DOHH2 (cell line): ENCODE results near the gene GRB2.

Experiments
- H3F3A ChIP-seq: fragments of 200-600 bp; sonication (generic), shearing (Covaris generic); 2 replicates; pipeline ENCODE4 v1.6.0; 2016; ENCODE audit warnings: antibody characterized with exemption, mild to moderate bottlenecking; ENCODE audit not compliant: control insufficient read depth, insufficient read depth
- H3K27ac ChIP-seq: fragments of 200-600 bp; sonication (generic); 2 replicates; pipeline ENCODE4 v1.5.1; 2014; ENCODE audit warnings: low read depth, mild to moderate bottlenecking, low read length, moderate library complexity
- H3K27me3 ChIP-seq: fragments of 200-600 bp; sonication (generic); 2 replicates; pipeline ENCODE4 v1.6.1; 2014; ENCODE audit warnings: mild to moderate bottlenecking, low read length, mixed read lengths; ENCODE audit not compliant: control insufficient read depth
- H3K36me3 ChIP-seq: fragments of 200-600 bp; sonication (generic); 2 replicates; pipeline ENCODE4 v1.6.1; 2014; ENCODE audit warnings: mild to moderate bottlenecking, low read length, moderate library complexity, mixed read lengths; ENCODE audit not compliant: control insufficient read depth
- H3K4me1 ChIP-seq: fragments of 200-600 bp; sonication (generic); 2 replicates; pipeline ENCODE4 v1.6.1; 2014; ENCODE audit warnings: mild to moderate bottlenecking, low read length, mixed read lengths; ENCODE audit not compliant: control insufficient read depth
- H3K4me2 ChIP-seq: fragments of 200-600 bp; sonication (generic); 2 replicates; pipeline ENCODE4 v1.6.0; 2014; ENCODE audit warnings: mild to moderate bottlenecking, low read length, moderate library complexity
- H3K4me3 ChIP-seq: fragments of 200-600 bp; sonication (generic); 2 replicates; pipeline ENCODE4 v1.5.1; 2014; ENCODE audit warnings: mild to moderate bottlenecking, low read length, mixed read lengths
- H3K79me2 ChIP-seq: fragments of 200-600 bp; sonication (generic); 2 replicates; pipeline ENCODE4 v1.6.1; 2014; ENCODE audit warnings: mild to moderate bottlenecking, low read length, mixed read lengths; ENCODE audit not compliant: control insufficient read depth
- H3K9me2 ChIP-seq: fragments of 200-600 bp; sonication (generic); replicated peaks from 2 replicates; pipeline ENCODE4 v1.6.1; 2014; ENCODE audit warnings: mild to moderate bottlenecking, low read length, mixed read lengths; ENCODE audit not compliant: control insufficient read depth
- H3K9me3 ChIP-seq: fragments of 200-600 bp; sonication (generic); 2 replicates; pipeline ENCODE4 v1.6.1; 2014; ENCODE audit warnings: antibody characterized with exemption, low read length, mixed read lengths; ENCODE audit not compliant: control insufficient read depth, insufficient read depth
- H4K20me1 ChIP-seq: fragments of 200-600 bp; sonication (generic); 2 replicates; pipeline ENCODE4 v1.6.0; 2014; ENCODE audit warnings: low read depth, mild to moderate bottlenecking, antibody characterized with exemption, low read length, moderate library complexity; ENCODE audit not compliant: control insufficient read depth, insufficient read depth
- EZH2phosphoT487 ChIP-seq: fragments of 200-600 bp; sonication (generic); IDR thresholded peaks from 2 replicates; pipeline ENCODE4 v1.6.1; 2017; ENCODE audit warnings: borderline replicate concordance, mild to moderate bottlenecking, antibody characterized with exemption, low read length, moderate library complexity, mixed read lengths
- TF ChIP-seq, protein P1 (sequence below): fragments of 200-600 bp; sonication (generic); IDR thresholded peaks from one replicate; pipeline ENCODE4 v1.5.1; 2014; ENCODE audit warnings: antibody characterized with exemption, mild to moderate bottlenecking, low read depth, low read length; ENCODE audit not compliant: poor library complexity, severe bottlenecking

GRB2 gene

GRCh38 chr17:75388476-75389030, 16.9 kb downstream of the GRB2 start:
- Histone ChIP-seq H3K4me1 (peaks cover 17% of the 10 kb centered on the region), H3K9me2 (no peaks in the 10 kb centered on the region), H3K9me3 (no peaks in the 10 kb centered on the region), H3K36me3 (peaks cover 74% of the 10 kb centered on the region), H3K27me3 (no peaks in the 10 kb centered on the region), H3F3A (no peaks in the 10 kb centered on the region), H3K4me2 (no peak overlapping the region), H3K4me3 (no peak overlapping the region), H3K27ac (no peak overlapping the region), H4K20me1 (peaks cover 34% of the 10 kb centered on the region), H3K79me2 (peaks cover 99% of the 10 kb centered on the region)
- TF ChIP-seq EZH2phosphoT487 = no peak
- TF ChIP-seq, protein P1, sequence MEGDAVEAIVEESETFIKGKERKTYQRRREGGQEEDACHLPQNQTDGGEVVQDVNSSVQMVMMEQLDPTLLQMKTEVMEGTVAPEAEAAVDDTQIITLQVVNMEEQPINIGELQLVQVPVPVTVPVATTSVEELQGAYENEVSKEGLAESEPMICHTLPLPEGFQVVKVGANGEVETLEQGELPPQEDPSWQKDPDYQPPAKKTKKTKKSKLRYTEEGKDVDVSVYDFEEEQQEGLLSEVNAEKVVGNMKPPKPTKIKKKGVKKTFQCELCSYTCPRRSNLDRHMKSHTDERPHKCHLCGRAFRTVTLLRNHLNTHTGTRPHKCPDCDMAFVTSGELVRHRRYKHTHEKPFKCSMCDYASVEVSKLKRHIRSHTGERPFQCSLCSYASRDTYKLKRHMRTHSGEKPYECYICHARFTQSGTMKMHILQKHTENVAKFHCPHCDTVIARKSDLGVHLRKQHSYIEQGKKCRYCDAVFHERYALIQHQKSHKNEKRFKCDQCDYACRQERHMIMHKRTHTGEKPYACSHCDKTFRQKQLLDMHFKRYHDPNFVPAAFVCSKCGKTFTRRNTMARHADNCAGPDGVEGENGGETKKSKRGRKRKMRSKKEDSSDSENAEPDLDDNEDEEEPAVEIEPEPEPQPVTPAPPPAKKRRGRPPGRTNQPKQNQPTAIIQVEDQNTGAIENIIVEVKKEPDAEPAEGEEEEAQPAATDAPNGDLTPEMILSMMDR = no peak

GRCh38 chr17:75387771-75388170, 17.7 kb downstream of the GRB2 start:
- H3K4me3 ChIP-seq = no peak overlapping the region
- peaks cover 66% of the 10 kb centered on the region for H3K36me3 ChIP-seq
- H3K9me3 ChIP-seq = no peaks in the 10 kb centered on the region
- peaks cover 99% of the 10 kb centered on the region for H3K79me2 ChIP-seq
- H3K4me2 ChIP-seq = no peak overlapping the region
- peaks cover 27% of the 10 kb centered on the region; the same call in 1 of the 2 replicates for H4K20me1 ChIP-seq
- peaks cover 10% of the 10 kb centered on the region; the same call in 1 of the 2 replicates for H3K4me1 ChIP-seq
- no peak overlapping the region for H3K27ac ChIP-seq
- no peak for TF ChIP-seq EZH2phosphoT487
- TF ChIP-seq, protein P1 = no peak
- no peaks in the 10 kb centered on the region for H3F3A ChIP-seq
- H3K9me2 ChIP-seq = no peaks in the 10 kb centered on the region
- no peaks in the 10 kb centered on the region for H3K27me3 ChIP-seq

- Histone ChIP-seq H3K79me2 (peaks cover 99% of the 10 kb centered on the region), H3K9me2 (no peaks in the 10 kb centered on the region), H3K36me3 (peaks cover 52% of the 10 kb centered on the region), H3K9me3 (no peaks in the 10 kb centered on the region), H3K27ac (no peak overlapping the region), H3K27me3 (no peaks in the 10 kb centered on the region), H3K4me1 (peaks cover 6% of the 10 kb centered on the region; the same call in 1 of the 2 replicates), H3K4me3 (no peak overlapping the region), H3K4me2 (no peak overlapping the region), H3F3A (0 out of 2 replicates have a peak, but pooled peaks cover 5% of the 10 kb centered on the region), H4K20me1 (peaks cover 16% of the 10 kb centered on the region; the same call in 1 of the 2 replicates)
- TF ChIP-seq EZH2phosphoT487 = no peak
- TF ChIP-seq, protein P1 = no peak
Observed at GRCh38 chr17:75386430-75386829, 19.0 kb downstream of the GRB2 start.
